Activated naive CD8-positive, alpha-beta T cell treated with anti-CD3 and anti-CD28 coated beads, Interleukin-2, amount 10 ng/mL, durations not matched to agents 7 days and 5 days (primary cell): ENCODE results near the gene SSBP4. TPM values are rescaled to one million over a fixed set of nuclear protein-coding genes. Genes with fewer than 3 reads are reported as not detected.
A peak's percentile ranks its signal among the peaks of the same experiment; 100 is the strongest.

ENCODE experiments used
- ATAC-seq: fragments of 150-1000 bp; cut with Tn5 transposase; one replicate; pipeline ENCODE4 v1.10.0; 2021; ENCODE audit warnings: low read depth, moderate library complexity
- POLR2A ChIA-PET: fragments of 350-600 bp; sonication (Branson Sonifier 250); formaldehyde crosslinking; loops from one replicate; lab custom pipeline; 2021; ENCODE audit warnings: antibody characterized with exemption; lab: Charles Lee
- DNase-seq: peaks from one replicate; pipeline ENCODE4 v3.0.0; 2021
- H3K27ac Mint-ChIP-seq: one replicate; pipeline ENCODE4 v1.8.0; 2022; ENCODE audit warnings: mild to moderate bottlenecking, mixed read lengths
- H3K27me3 Mint-ChIP-seq: one replicate; pipeline ENCODE4 v1.8.0; 2022; ENCODE audit warnings: mild to moderate bottlenecking, moderate library complexity, mixed read lengths
- H3K36me3 Mint-ChIP-seq: one replicate; pipeline ENCODE4 v1.8.0; 2021; ENCODE audit warnings: mild to moderate bottlenecking, mixed read lengths
- H3K4me1 Mint-ChIP-seq: one replicate; pipeline ENCODE4 v1.8.0; 2021; ENCODE audit warnings: mixed read lengths
- H3K4me3 Mint-ChIP-seq: one replicate; pipeline ENCODE4 v1.8.0; 2022; ENCODE audit warnings: mild to moderate bottlenecking, moderate library complexity, mixed read lengths
- H3K9me3 Mint-ChIP-seq: one replicate; pipeline ENCODE4 v1.8.0; 2021; ENCODE audit warnings: mixed read lengths
- total RNA-seq, 2 experiments: library from RNA; stranded (reverse); gene quantifications; one replicate each; pipeline ENCODE4 v1.2.3, GENCODE V29; 2021

The SSBP4 gene
- total RNA-seq, 2 experiments from 2014 or later: 152 to 158 TPM

GRCh38 chr19:18434411-18435175 is 15.4 kb downstream of the SSBP4 start:
- Mint-ChIP-seq H3K36me3 (peaks cover 1% of the 10 kb centered on the region), H3K27me3 (no peaks in the 10 kb centered on the region), H3K9me3 (no peaks in the 10 kb centered on the region), H3K4me3 (peak overlapping the region; percentile 65), H3K4me1 (peaks cover 11% of the 10 kb centered on the region), H3K27ac (peak overlapping the region; percentile 42)
- POLR2A ChIA-PET: interaction anchor here (1.1 kb wide), 1 partner anchor 15 kb away, joined by 3 read pairs; the partner anchor contains the start of gene SSBP4
- ATAC-seq (no peak), DNase-seq (no peak)

GRCh38 chr19:18435178-18435841 is 16.1 kb downstream of the SSBP4 start:
- Mint-ChIP-seq H3K4me1 (peaks cover 11% of the 10 kb centered on the region), H3K27me3 (no peaks in the 10 kb centered on the region), H3K27ac (no peak overlapping the region), H3K4me3 (no peak overlapping the region), H3K9me3 (no peaks in the 10 kb centered on the region), H3K36me3 (peaks cover 1% of the 10 kb centered on the region)
- DNase-seq (no peak), ATAC-seq (no peak)
- POLR2A ChIA-PET: interaction anchor here (0.9 to 1.1 kb wide), 2 partner anchors 12 to 16 kb away, joined by 3 to 4 read pairs; partner anchors contain the start of gene SSBP4

GRCh38 chr19:18435842-18436670 is 16.9 kb downstream of the SSBP4 start:
- H3K9me3 Mint-ChIP-seq: no peaks in the 10 kb centered on the region
- H3K4me1 Mint-ChIP-seq: peaks cover 11% of the 10 kb centered on the region
- POLR2A ChIA-PET: interaction anchor here (0.9 to 1.1 kb wide), 2 partner anchors 12 to 17 kb away, joined by 3 to 4 read pairs; partner anchors contain the start of gene SSBP4

GRCh38 chr19:18436671-18437490 is 17.7 kb downstream of the SSBP4 start:
- Mint-ChIP-seq H3K4me3 (peak overlapping the region; percentile 73), H3K36me3 (peaks cover 1% of the 10 kb centered on the region), H3K9me3 (no peaks in the 10 kb centered on the region), H3K27ac (peak overlapping the region; percentile 16), H3K4me1 (peaks cover 10% of the 10 kb centered on the region), H3K27me3 (no peaks in the 10 kb centered on the region)
- DNase-seq: peak; percentile 83
- POLR2A ChIA-PET: interaction anchor here (0.5 to 1.0 kb wide), 6 partner anchors 8 to 45 kb away, joined by 3 to 5 read pairs (median 4); partner anchors contain the start of gene SSBP4
- peak; percentile 71 for ATAC-seq

More at GRCh38 chr19:18435842-18436670, 16.9 kb downstream of the SSBP4 start:
- Mint-ChIP-seq H3K4me3 (peak overlapping the region; percentile 50), H3K36me3 (peaks cover 1% of the 10 kb centered on the region), H3K27ac (no peak overlapping the region), H3K27me3 (no peaks in the 10 kb centered on the region)
- no peak for DNase-seq
- no peak for ATAC-seq

GRCh38 chr19:18437491-18438330 is 18.5 kb downstream of the SSBP4 start, which contains the start of gene ISYNA1:
Gene ISYNA1 (minus strand): TSS chr19:18438133. CDS start chr19:18437979, 154 bp downstream.
- Mint-ChIP-seq H3K4me3 (peak within 1 kb of the TSS; percentile 73), H3K4me1 (peaks cover 12% of the 10 kb centered on the region), H3K27me3 (no peaks in the 10 kb centered on the region), H3K27ac (peak within 1 kb of the TSS; percentile 16), H3K9me3 (peaks cover 4% of the 10 kb centered on the region), H3K36me3 (peaks cover 6% of the 10 kb centered on the region)
- peak; percentile 10 for ATAC-seq
- POLR2A ChIA-PET: interaction anchor here (0.6 to 1.5 kb wide), 6 partner anchors 9 to 23 kb away, joined by 3 to 5 read pairs (median 4); partner anchors contain the start of gene SSBP4
- peak; percentile 69 for DNase-seq

GRCh38 chr19:18438331-18439024 is 19.3 kb downstream of the SSBP4 start:
- H3K36me3 Mint-ChIP-seq: peaks cover 11% of the 10 kb centered on the region
- no peak for DNase-seq
- POLR2A ChIA-PET: interaction anchor here (0.6 to 1.9 kb wide), 3 partner anchors 21 to 29 kb away, joined by 3 to 4 read pairs (median 4); no protein-coding TSS in a partner anchor
- peaks cover 4% of the 10 kb centered on the region for H3K9me3 Mint-ChIP-seq
- H3K4me1 Mint-ChIP-seq: peaks cover 14% of the 10 kb centered on the region
- no peaks in the 10 kb centered on the region for H3K27me3 Mint-ChIP-seq
- ATAC-seq: no peak
- no peak overlapping the region for H3K27ac Mint-ChIP-seq
- H3K4me3 Mint-ChIP-seq: no peak overlapping the region

- POLR2A ChIA-PET: interaction anchor here (0.6 to 1.9 kb wide), 3 partner anchors 21 to 30 kb away, joined by 3 to 4 read pairs (median 4); no protein-coding TSS in a partner anchor
- Mint-ChIP-seq H3K4me3 (no peak overlapping the region), H3K9me3 (peaks cover 4% of the 10 kb centered on the region), H3K36me3 (peaks cover 11% of the 10 kb centered on the region), H3K4me1 (peaks cover 14% of the 10 kb centered on the region), H3K27me3 (no peaks in the 10 kb centered on the region), H3K27ac (no peak overlapping the region)
- DNase-seq (no peak), ATAC-seq (no peak)
These were observed 20.1 kb downstream of the SSBP4 start for GRCh38 chr19:18439025-18439909.

GRCh38 chr19:18439910-18440237 is 20.7 kb downstream of the SSBP4 start:
- Mint-ChIP-seq H3K9me3 (peaks cover 4% of the 10 kb centered on the region), H3K27ac (no peak overlapping the region), H3K4me3 (no peak overlapping the region), H3K4me1 (peaks cover 14% of the 10 kb centered on the region), H3K36me3 (peaks cover 12% of the 10 kb centered on the region), H3K27me3 (no peaks in the 10 kb centered on the region)
- no peak for DNase-seq
- ATAC-seq: no peak
- POLR2A ChIA-PET: interaction anchor here (1.0 to 1.9 kb wide), 2 partner anchors 22 to 158 kb away, joined by 3 to 4 read pairs; partner anchors contain the start of gene JUND

GRCh38 chr19:18440415-18440877 is 21.2 kb downstream of the SSBP4 start:
- POLR2A ChIA-PET: interaction anchor here (0.8 to 1.9 kb wide), 3 partner anchors 9 to 159 kb away, joined by 3 to 4 read pairs (median 3); partner anchors contain the start of gene JUND
- DNase-seq (peak; percentile 59), ATAC-seq (no peak)
- peaks cover 14% of the 10 kb centered on the region for H3K4me1 Mint-ChIP-seq
- H3K36me3 Mint-ChIP-seq: peaks cover 15% of the 10 kb centered on the region
- peak overlapping the region; percentile 42 for H3K27ac Mint-ChIP-seq
- peaks cover 4% of the 10 kb centered on the region for H3K9me3 Mint-ChIP-seq
- H3K4me3 Mint-ChIP-seq: no peak overlapping the region
- H3K27me3 Mint-ChIP-seq: no peaks in the 10 kb centered on the region
